PFSK-1 (cell line): Measurements from ENCODE around the gene CEP112.

ENCODE experiments used
- FOXP2 ChIP-seq: optimal IDR thresholded peaks from 2 replicates; pipeline ENCODE3; 2011; ENCODE audit warnings: borderline replicate concordance, control low read depth, inconsistent platforms; ENCODE audit not compliant: insufficient read depth; ENCODE audit errors: extremely low read length, extremely low read depth
- POLR2AphosphoS5 ChIP-seq: IDR thresholded peaks from 2 replicates; pipeline ENCODE4 v1.6.1; 2012; ENCODE audit warnings: low read depth, mild to moderate bottlenecking, control low read depth, low read length, moderate library complexity
- REST ChIP-seq, 2 experiments: IDR thresholded peaks; 2 replicates each; pipeline versions ENCODE4 v1.6.1 to v1.8.0; 2011 to 2012; ENCODE audit warnings: low read depth in 2 of 2, low read length in 2 of 2, control low read depth in 1 of 2, inconsistent platforms in 1 of 2, mild to moderate bottlenecking in 1 of 2, moderate library complexity in 1 of 2; ENCODE audit not compliant: insufficient read depth in 1 of 2
- SIN3A ChIP-seq: IDR thresholded peaks from 2 replicates; pipeline ENCODE4 v1.6.1; 2012; ENCODE audit warnings: mild to moderate bottlenecking, low read length, moderate library complexity, borderline replicate concordance; ENCODE audit not compliant: insufficient read depth
- TAF1 ChIP-seq: IDR thresholded peaks from 2 replicates; pipeline ENCODE4 v1.6.1; 2012; ENCODE audit warnings: low read length, control low read depth, borderline replicate concordance; ENCODE audit not compliant: insufficient read depth

Gene CEP112

GRCh38 chr17:65966072-65966695, 225.7 kb downstream of the CEP112 start:
- TF ChIP-seq REST (IDR thresholded peaks at IDR 0.05; ENCODE audit: insufficient read depth in 1 of 2, low read depth in 2 of 2, low read length in 2 of 2) (no peak), FOXP2 (no peak), SIN3A (no peak), TAF1 (no peak)

- no peak for TF ChIP-seq POLR2AphosphoS5
- no peak for TF ChIP-seq TAF1
- TF ChIP-seq FOXP2, result no peak
- TF ChIP-seq REST (IDR thresholded peaks at IDR 0.05; ENCODE audit: insufficient read depth in 1 of 2, low read depth in 2 of 2, low read length in 2 of 2), result no peak
- no peak for TF ChIP-seq SIN3A
These were observed 228.8 kb downstream of the CEP112 start for GRCh38 chr17:65963179-65963578.

- TF ChIP-seq FOXP2 (no peak), TAF1 (no peak), REST (IDR thresholded peaks at IDR 0.05; ENCODE audit: insufficient read depth in 1 of 2, low read depth in 2 of 2, low read length in 2 of 2) (no peak), SIN3A (no peak), POLR2AphosphoS5 (no peak)
These were observed 232.3 kb downstream of the CEP112 start for GRCh38 chr17:65959630-65960029.

- TF ChIP-seq FOXP2 (no peak), SIN3A (no peak), POLR2AphosphoS5 (no peak), REST (IDR thresholded peaks at IDR 0.05; ENCODE audit: insufficient read depth in 1 of 2, low read depth in 2 of 2, low read length in 2 of 2) (no peak), TAF1 (no peak)
These were observed 235.1 kb downstream of the CEP112 start for GRCh38 chr17:65956814-65957213.

GRCh38 chr17:65954148-65954449, 237.8 kb downstream of the CEP112 start:
- no peak for TF ChIP-seq FOXP2
- no peak for TF ChIP-seq SIN3A
- no peak for TF ChIP-seq POLR2AphosphoS5
- TF ChIP-seq TAF1, result no peak
